NCI-H128 (cell line): ENCODE measurements around the gene BTBD9.

Source experiments
- DNase-seq: peaks from one replicate; lab custom pipeline; 2025; ENCODE audit not compliant: unreplicated experiment; lab: John Stamatoyannopoulos, UW

The BTBD9 gene

DNA sequence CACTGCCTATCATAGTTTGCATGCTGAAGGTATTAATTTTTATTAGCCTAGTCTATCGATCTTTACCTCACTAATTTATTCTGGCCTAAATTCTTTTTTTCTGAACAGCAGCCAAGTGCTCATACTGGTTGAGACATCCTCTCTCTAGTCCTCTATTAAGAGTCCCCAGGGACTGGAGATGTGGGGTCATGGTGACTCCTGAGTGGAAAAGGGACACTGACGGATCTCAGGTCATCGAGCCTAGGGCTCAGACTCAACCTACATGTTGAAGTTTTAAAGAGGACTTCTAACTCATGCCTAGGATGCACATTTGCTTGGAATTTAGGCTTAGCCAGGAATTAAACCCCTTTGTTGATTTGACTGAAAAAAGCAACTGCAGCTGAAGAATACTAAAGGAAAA, 378.1 kb downstream of the BTBD9 start:
- DNase-seq: no peak

DNA sequence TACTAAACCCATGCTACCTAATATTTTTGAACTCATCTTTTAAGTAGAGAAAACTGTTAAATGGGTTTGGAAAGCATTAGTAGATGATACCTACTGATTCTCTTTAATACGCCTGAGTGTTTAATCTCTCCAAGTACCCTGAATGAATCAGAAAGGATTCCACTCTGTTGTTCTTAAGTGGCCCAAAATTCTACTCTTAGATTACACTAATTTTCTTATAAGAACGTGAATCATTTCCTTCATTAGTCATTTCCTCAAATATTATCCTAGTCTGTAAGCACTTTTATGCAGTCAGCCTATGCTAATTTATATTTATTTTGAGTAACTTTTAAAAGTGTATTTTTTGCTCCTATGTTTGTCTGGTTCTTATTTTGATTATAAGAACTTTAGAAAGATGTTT, 380.0 kb downstream of the BTBD9 start:
- no peak for DNase-seq

DNA sequence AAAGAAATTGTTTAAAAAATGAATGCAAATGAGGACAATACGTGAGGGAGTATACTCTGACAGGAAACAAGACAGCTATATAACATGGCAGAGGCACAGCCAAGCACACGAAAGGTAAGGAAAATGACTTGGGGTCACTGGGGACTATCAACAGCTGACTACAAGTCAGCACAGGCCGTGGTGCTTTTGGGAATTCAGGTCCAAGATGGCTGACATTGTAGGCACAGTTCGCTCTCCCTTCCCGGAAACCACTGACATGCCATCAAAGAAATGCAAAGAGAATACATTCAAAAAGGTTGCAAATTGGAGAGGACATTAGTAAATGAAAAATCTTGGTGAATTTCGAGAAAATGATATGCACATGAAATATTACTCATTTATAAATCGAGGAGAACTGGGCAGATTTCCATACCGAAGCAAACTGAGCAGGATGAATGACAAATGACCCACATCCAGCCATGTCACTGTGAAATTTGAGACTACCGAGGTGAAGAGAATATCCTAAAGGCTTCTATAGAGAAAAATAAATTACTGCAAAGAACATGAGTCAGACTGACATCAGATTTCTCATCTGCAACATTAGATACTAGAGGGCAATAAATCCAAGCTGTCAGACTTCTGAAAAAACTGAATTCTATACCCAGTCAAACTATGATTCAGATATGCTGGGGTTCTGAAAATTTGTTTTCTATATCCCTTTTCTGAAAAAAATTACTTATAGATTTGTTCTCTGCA, 391.1 kb downstream of the BTBD9 start:
- no peak for DNase-seq

DNA sequence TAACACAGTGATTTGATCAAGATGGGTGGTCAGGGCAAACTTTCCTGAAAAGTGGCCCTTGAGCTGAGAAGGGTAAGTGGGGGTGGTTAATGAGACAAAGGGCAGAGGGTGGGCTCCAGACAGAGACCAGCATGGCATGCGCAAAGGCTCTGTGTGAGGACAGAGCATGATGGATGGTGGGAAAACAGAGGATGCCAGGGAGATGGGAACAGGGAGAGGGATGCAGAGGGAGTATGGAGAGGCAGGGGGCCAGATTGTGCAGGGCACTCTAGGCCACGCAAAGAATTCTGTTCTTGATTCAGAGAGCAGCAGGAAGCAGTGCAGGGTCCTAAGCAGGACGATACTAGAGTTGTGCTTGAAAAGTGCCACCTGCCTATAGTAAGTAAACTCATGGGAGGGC, 394.4 kb downstream of the BTBD9 start:
- DNase-seq: no peak

DNA sequence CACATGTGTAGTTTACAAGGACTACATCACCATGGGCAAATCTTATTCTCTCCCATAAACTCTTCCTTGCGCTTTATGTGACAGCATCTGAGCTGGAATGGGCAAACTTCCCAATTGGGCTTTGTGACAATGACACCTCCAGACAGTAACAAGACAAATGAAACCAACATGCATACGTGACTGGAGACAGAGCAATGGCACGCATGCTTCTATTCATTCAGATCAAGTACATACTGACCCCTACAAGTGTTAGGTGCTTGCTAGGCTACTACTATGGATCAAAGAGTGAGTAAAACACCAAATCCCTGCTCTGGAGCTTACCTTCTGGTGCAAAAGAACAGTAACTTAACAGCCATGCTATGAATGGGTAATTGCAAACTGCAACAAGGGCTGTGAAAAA, 394.9 kb downstream of the BTBD9 start:
- no peak for DNase-seq

DNA sequence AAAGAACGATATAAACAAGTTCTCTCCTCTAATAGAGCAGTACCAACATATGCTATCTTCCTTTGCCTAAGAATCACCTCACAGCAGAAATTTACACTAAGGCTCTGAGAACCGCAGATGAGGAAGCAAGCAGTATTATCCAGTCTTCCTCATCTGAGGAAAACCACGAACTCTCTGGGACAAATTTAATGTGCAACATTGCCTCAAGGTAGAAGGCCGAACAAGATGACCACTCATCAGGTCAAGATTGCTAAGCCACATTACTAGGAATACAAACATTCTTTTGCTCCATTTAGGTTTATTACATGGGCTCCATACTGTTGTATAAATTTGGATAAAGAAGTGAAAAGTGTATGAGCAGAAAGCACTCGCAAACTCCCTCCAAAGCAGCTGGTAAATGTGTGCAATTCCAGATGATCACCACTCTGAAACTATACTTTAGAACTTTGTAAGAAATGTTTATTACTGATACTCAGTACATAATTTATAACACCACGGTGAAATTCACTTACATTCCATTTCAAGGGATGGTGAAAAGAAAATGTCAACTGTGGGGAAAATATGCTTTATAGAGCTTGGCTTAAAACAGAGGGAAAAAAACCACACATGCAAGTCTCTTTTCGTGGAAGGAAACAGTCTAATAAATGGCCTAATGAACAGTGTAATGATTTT, 398.4 kb downstream of the BTBD9 start:
- no peak for DNase-seq

DNA sequence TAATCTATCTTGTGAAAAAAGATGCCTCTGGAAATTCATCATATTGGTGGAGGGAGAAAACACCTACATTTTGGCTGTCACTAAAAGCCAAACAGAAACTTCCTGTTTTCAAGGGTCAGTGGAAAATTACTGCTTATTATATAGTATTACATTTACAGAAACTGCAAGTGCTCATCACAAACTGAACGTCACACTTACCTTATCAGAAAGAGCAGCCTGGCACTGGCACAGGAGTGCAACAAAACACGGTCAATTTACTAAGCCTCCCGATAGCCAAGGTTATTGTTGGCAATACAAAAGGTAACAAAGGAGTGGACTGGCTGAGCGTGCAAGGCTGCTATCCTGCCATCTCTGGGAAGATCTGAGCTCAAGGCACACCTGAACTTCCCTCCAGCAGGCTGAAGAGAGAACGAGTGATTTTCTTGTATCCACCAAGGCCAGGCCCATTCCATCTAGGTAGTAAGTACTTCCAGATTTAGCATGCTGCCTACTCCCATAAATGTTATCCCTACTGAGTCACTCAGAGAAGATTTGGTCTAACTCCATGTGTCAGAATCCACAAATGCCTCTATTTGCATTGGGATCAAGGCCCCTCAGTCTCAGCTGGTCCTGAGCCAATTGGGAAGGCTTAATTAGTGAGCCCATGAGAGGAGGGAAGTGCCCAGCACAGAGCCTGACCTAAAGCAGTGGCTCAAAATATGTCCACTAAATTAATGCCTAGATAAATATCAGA, 399.8 kb downstream of the BTBD9 start:
- DNase-seq: no peak

DNA sequence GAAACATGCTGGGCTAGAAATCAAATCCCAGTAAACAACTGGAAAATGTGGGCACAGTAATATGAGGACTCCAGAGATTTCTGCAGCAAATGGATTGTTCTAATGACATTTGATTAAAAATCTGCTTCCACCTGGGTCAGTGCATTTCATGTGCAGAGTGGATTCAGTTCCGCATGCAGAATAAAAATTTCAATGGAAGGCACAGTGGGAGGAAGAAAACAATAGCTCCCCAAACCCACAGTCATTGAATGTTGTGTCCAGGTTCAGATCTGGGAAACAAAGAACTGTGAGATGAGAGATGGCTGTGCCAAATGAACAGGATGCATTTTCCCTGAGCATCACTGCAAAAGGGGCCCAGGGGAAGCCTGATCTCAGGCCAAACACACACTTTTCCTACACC, 403.1 kb downstream of the BTBD9 start:
- DNase-seq: no peak

DNA sequence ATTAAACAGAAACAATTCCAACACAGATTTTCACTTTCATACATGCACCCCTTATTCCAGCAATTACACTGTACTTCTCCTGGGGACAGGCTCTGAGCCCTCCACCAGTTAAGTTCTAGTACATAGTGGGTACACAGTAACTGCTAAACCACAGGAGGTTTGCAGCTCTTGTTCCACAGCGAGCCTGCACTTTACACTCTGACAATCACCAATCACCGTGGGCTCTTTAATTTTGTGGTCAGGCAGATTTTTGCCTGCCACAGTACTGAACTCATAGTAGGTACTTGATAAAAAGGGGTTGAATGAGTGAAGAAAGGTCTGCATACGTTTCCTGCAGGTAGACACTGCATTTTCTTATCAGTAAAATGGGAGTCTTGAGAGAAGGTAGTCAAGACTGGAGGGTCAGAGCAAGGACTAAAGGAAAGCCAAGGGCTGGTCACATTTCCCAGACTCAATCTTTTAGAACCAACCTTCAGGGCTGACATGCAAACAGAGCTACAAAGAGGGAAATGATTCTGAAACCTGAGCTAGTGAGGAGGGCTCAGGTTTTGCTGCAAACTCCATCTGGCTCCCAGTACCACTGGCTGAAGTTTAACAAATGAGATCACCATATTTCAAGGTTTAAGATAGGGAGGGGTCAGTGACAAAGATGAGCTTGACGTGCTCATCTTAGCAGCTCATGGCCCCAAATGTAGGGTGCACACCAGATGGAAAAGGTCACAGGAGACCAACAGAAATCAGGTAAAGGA, 404.6 kb downstream of the BTBD9 start:
- no peak for DNase-seq

DNA sequence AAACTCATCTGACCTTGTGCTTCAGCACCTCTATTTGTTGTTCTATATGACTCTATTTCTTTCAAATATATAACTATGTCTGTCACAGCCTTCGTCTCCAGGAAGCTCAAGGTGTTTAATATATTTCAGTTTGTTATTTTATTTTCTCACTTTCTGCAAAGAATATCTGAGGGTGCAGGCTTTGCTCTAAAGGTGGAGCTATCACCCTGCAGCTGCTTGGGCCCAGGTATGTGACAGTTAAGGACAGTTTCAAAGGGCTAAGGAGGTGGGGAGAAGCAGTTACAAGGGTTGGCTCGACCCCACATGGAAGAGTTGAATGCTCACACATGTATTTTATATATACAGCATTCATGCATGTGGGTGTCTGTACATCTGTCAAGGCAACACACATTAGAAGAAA, 405.6 kb downstream of the BTBD9 start:
- DNase-seq: no peak

DNA sequence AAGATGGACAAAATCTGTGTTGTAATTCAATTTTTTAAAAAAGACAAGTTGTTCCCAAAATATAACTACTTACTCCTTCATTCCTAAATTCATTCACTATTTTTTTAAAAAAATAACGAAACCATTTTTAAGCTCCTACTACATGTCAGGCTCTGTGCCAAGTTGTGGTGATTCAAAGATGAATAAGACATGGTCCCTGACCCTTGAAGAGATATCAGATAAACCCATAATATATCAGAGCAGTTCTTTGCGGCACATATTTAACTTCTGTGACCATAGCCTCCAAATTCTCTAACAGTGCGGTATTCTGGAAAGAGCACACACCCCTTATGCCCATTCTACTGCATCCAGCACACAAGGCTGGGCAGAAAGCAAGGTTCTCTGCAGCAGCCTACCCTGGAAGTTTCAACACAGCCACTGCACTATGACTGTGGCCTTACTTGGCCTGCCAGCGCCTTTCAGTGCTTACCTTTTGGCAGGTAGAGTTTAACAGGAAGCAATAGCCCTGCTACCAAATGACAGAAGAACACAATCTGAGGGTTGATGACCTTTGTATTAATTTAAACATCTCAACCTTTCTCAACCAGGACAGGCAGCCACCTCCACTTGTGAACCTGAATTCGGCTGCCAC, 406.5 kb downstream of the BTBD9 start:
- no peak for DNase-seq

DNA sequence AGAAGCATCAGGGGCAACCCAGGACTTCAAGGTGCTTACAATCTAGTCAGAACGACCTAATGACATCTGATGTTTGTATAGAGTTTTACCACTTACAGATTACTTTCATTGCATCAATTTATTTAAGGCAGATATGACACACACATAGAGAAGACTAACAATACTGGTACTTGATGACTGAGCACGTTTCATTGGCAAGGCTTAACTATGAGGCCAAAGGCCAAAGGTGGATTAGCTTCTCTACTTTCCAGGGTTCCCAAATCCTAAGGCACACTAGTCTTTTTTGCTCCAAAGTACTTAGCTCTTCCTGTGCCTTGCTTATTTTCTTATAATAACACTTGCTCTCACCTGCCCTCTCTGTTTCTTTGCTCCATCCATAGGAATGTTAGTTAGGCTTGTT, 414.0 kb downstream of the BTBD9 start:
- no peak for DNase-seq

DNA sequence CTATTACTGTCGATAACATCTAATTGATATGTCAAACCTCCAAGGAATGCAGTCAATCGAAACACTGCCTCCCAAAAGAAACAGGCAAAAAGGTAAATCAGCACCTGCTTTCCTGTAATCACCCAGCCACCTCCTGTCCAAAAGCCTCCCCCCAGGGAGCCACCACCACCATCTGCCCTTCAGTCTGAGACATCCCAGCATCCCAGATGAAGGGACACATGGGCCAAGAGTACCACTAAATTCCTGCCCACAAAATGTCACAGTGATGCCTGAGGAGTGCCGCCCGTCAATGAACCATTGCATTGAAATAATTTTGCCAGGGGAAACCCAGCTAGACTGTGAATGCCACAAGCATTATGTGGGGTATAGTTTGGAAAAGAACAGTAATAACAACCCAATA, 418.5 kb downstream of the BTBD9 start:
- no peak for DNase-seq

DNA sequence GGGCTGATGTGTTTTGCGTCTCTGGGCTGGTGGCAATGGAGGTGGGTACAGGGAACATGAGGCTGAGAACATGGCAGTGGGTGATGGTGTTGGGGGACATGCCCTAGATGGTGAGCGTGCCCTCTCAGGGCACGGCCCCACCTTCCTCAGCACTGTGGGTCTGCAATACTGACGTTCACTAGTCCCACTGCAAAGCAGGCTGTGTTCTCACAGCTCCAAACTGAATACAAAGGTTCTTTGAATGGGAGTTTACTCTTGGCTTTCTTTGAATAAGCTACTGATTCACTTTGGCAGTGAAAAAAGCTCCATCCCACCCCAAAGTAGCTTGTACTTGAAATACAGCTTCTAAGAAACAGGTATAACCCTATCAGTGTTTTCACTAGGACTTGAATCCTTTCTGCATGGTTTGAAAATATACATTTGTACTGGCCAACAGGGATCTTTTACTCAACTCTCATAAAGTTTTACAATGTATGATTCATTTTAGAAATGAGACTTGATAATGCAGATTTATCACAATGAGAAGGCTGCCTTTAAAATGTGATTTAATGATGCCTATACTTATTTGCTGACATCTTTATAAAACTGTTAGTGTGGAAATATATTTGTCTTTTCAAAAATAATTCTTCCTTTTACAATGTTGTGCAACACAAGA, 419.5 kb downstream of the BTBD9 start:
- no peak for DNase-seq

DNA sequence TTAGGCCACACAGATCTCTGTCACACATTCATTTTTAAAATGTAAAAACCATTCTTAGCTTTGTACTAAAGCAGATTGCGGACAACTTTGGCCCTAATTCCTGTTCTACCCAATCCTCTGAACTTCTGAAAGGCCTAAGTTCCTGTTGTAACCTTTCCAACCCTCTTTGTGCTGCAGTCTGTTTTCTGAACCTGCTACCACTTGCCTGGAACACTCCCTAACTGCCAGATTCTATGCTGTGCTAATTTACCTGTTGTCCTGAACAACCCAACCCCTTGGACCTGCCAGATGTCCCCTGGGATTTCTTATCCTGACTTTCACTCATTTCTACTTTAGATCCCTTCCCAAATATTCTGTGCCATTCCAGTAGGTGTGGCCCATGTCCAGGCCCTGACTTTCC, 421.5 kb downstream of the BTBD9 start:
- DNase-seq: no peak

DNA sequence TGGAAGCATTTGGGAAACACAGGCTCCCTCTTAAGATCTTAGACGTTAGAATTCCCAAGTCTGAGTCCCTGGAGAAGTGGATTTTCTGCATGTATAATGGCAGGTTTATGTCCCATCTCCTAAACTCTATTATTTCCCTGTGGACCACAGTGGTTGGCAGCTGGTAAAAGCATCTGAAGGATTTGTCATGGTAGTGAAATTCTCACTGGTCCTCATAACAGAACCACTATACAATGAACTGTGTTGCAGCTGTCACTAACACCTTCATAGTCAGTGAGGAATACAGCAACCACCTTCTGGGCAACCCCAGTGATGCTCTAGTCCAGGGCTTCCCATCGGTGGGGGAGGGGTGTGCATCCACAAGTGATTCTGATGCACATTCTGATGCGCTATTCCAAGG, 423.3 kb downstream of the BTBD9 start:
- no peak for DNase-seq

DNA sequence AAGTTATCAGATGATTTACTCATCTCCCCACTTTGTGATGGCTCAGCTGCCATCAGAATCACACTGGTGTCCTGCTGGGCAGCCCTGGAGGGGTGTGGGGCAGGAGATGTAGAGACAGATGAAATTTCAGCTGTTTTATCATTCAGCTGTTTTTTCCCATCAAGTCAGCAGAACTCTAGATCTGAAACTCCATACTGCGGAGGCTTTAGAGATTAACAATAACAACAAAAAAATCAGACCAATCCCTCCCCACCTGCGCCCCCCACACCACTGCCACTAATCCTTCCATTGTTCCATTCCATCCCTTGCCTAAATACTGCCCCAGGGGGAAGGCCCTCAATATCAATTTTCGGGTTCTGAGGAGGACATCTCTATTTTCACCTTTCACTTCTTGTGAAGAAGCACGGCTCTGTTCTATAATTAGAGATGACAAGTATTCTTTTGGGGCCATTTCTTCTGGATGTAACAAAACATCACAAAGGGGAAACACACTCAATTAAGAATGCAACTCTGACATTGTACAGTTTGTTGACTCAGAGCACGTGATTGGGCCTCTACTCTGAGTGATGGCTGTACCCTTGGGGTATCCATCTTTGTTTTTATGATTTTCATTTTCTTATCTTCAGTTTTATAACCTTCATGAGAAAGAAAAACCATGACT, 423.9 kb downstream of the BTBD9 start:
- no peak for DNase-seq

DNA sequence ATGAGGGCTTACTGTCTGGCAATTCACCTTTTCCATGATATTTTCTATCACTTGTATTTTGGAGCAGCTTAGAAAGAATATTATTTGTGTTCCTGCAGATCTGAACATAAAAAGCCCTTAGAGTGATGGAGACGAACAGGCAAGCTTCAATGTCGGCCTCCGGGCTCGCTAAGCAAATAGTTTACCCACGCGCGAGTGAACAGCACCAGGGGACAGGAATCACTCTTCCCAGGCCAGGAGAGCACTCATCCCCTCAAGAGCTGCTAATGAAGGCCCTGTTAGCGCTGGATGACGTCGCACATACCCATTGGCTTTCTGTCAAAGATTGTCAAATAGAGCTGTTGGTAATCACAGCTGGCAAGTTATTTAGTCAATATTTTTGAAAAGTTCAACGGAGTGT, 424.5 kb downstream of the BTBD9 start:
- no peak for DNase-seq

DNA sequence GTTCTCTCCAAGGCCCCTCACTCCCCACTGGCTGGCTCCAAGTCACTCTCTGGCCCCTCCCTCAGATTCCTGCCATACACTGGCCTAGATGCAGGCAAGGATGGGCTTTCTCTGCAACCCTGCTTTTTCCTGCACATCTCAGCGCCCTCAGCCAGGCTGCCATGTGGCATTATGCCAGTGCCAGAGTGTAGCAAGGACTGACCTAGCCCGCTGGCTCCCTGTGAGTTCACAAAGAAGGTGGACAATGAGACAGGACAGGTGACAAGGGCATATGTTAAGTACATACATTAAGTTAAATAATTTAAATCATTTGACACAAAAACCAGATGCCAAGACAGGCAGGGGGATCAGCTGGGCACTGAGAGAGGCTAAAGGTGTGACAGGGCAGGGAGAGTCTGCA, 425.6 kb downstream of the BTBD9 start:
- no peak for DNase-seq

DNA sequence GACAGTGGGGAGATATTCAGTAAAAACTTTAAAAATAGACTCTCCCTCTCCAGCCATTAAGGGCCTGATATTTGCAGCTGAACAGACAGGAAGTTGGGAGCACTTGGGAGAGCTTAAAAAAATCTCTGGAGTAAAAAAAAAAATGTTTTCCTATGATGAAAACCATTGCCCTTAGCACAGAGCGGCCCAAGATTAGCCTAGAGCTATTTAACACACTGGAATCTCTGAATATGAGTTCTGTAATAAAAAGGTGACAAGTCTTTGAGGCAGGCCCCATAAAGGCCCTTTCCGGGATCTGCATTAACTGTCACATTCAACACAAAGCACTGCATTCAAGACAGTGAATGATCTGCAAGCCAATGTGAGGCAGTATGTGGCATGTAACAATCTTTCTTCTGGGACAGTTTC, 426.5 kb downstream of the BTBD9 start:
- DNase-seq: no peak
